HepG2 (cell line): ENCODE measurements around the gene PNMA8C. TPM values are rescaled to one million over a fixed set of nuclear protein-coding genes. Genes with fewer than 3 reads are reported as not detected.

Experiments
- CTCF ChIP-seq: sonication (generic); formaldehyde crosslinking; IDR thresholded peaks from 2 replicates; pipeline ENCODE4 v1.5.0; 2020; ENCODE audit warnings: mild to moderate bottlenecking, missing genetic modification reagents, moderate library complexity
- ELF1 ChIP-seq: sonication (generic); formaldehyde crosslinking; IDR thresholded peaks from 2 replicates; pipeline ENCODE4 v1.4.0; 2020; ENCODE audit warnings: missing genetic modification reagents
- FOXK1 ChIP-seq: sonication (generic); formaldehyde crosslinking; IDR thresholded peaks from 2 replicates; pipeline ENCODE4 v1.4.0; 2020; ENCODE audit warnings: low read depth, missing genetic modification reagents, borderline replicate concordance
- HDAC6 ChIP-seq: fragments of 200-600 bp; sonication (generic); IDR thresholded peaks from 2 replicates; pipeline ENCODE4 v1.7.0; 2017; ENCODE audit warnings: mild to moderate bottlenecking, antibody characterized with exemption, low read length, low read depth
- NFE2L2 ChIP-seq: fragments of 150-350 bp; IDR thresholded peaks from 2 replicates; pipeline ENCODE4 v1.6.1; 2014; ENCODE audit warnings: low read length
- NR2F1 ChIP-seq, 2 experiments: fragments of 450-650 bp in 1 of 2; formaldehyde crosslinking in 1 of 2; IDR thresholded peaks; 2 replicates each; pipeline versions ENCODE4 v1.5.0 to v1.6.1; 2016 to 2020; ENCODE audit warnings: mild to moderate bottlenecking in 1 of 2, missing compliant biosample characterization in 1 of 2, missing genetic modification reagents in 1 of 2, moderate library complexity in 1 of 2
- RAD21 ChIP-seq: fragments of 450-650 bp; formaldehyde crosslinking; IDR thresholded peaks from 2 replicates; pipeline ENCODE4 v1.5.0; 2020; ENCODE audit warnings: mild to moderate bottlenecking
- SALL1 ChIP-seq: sonication (generic); formaldehyde crosslinking; IDR thresholded peaks from 2 replicates; pipeline ENCODE4 v1.8.0; 2022; ENCODE audit warnings: mild to moderate bottlenecking, missing genetic modification reagents
- SNAI1 ChIP-seq: sonication (generic); formaldehyde crosslinking; IDR thresholded peaks from 2 replicates; pipeline ENCODE4 v1.5.0; 2020; ENCODE audit warnings: mild to moderate bottlenecking, missing genetic modification reagents, borderline replicate concordance
- TEF ChIP-seq: sonication (generic); formaldehyde crosslinking; IDR thresholded peaks from 2 replicates; pipeline ENCODE4 v1.5.0; 2020; ENCODE audit warnings: missing genetic modification reagents
- ZBTB2 ChIP-seq: sonication (generic); formaldehyde crosslinking; IDR thresholded peaks from 2 replicates; pipeline ENCODE4 v1.8.0; 2022; ENCODE audit warnings: low read depth, missing genetic modification reagents
- ZBTB46 ChIP-seq: sonication (generic); formaldehyde crosslinking; IDR thresholded peaks from 2 replicates; pipeline ENCODE4 v1.4.0; 2020; ENCODE audit warnings: mild to moderate bottlenecking, missing genetic modification reagents, borderline replicate concordance
- ZFP62 ChIP-seq: sonication (generic); formaldehyde crosslinking; IDR thresholded peaks from 2 replicates; pipeline ENCODE4 v1.4.0; 2020; ENCODE audit warnings: missing genetic modification reagents
- ZNF136 ChIP-seq: sonication (generic); formaldehyde crosslinking; IDR thresholded peaks from 2 replicates; pipeline ENCODE4 v1.8.1; 2022; ENCODE audit warnings: low read depth, mild to moderate bottlenecking, moderate library complexity, missing genetic modification reagents
- ZNF180 ChIP-seq: sonication (generic); formaldehyde crosslinking; IDR thresholded peaks from 2 replicates; pipeline ENCODE4 v1.4.0; 2020; ENCODE audit warnings: low read depth, missing genetic modification reagents, borderline replicate concordance
- ZNF207 ChIP-seq: fragments of 450-650 bp; IDR thresholded peaks from 2 replicates; pipeline ENCODE4 v1.6.1; 2016; ENCODE audit warnings: antibody characterized with exemption, borderline replicate concordance
- ZNF280D ChIP-seq: sonication (generic); formaldehyde crosslinking; IDR thresholded peaks from 2 replicates; pipeline ENCODE4 v1.5.1; 2020; ENCODE audit warnings: mild to moderate bottlenecking, missing genetic modification reagents
- ZNF329 ChIP-seq: sonication (generic); formaldehyde crosslinking; IDR thresholded peaks from 2 replicates; pipeline ENCODE4 v1.9.0; 2021; ENCODE audit warnings: low read depth, mild to moderate bottlenecking, missing genetic modification reagents
- ZNF44 ChIP-seq: sonication (generic); formaldehyde crosslinking; IDR thresholded peaks from 2 replicates; pipeline ENCODE4 v1.5.1; 2020; ENCODE audit warnings: mild to moderate bottlenecking, missing genetic modification reagents
- ZNF557 ChIP-seq: sonication (generic); formaldehyde crosslinking; IDR thresholded peaks from 2 replicates; pipeline ENCODE4 v1.4.0; 2020; ENCODE audit warnings: missing genetic modification reagents
- ZSCAN12 ChIP-seq: sonication (generic); formaldehyde crosslinking; IDR thresholded peaks from 2 replicates; pipeline ENCODE4 v1.9.0; 2021; ENCODE audit warnings: mild to moderate bottlenecking, missing genetic modification reagents
- polyA plus RNA-seq, 8 experiments: library from polyadenylated mRNA; depleted of rRNA in 3 of 8; stranded (reverse) in 7 of 8; unstranded in 1 of 8; fragments of >200 nt; fragmentation: Illumina TruSeq in 4 of 8; extraction: Trizol in 4 of 8; gene quantifications; 2 replicates each; pipeline versions ENCODE4 v1.2.1 to v1.2.3, GENCODE V29; 2011 to 2016; ENCODE audit warnings: low read depth in 4 of 8, missing spikeins in 1 of 8, mixed read lengths in 1 of 8; ENCODE audit not compliant: insufficient read depth in 1 of 8
- total RNA-seq, 5 experiments: library from RNA; depleted of rRNA; stranded (reverse); fragments of >200 nt; fragmentation: Illumina TruSeq; extraction: Trizol; gene quantifications; 2 replicates each; pipeline ENCODE4 v1.2.3, GENCODE V29; 2016; ENCODE audit warnings: low read depth in 1 of 5

PNMA8C gene
- total and polyA plus RNA-seq, 2 of the 13 experiments (the other 11 are each of a cell fraction or from before 2014, with no cell fraction given) = not detected

GRCh38 chr19:46404055-46404752 is 24.5 kb downstream of the PNMA8C start (continued):
- TF ChIP-seq ZBTB2 (CRISPR knock-in tag) (no peak), ZBTB46 (CRISPR knock-in tag) (0 out of 2 replicates have a peak, but pooled peaks have one; percentile 34), TEF (CRISPR knock-in tag) (no peak), HDAC6 (no peak), ZNF557 (CRISPR knock-in tag) (0 out of 2 replicates have a peak, but pooled peaks have one; percentile 26), ZSCAN12 (CRISPR knock-in tag) (no peak), SALL1 (CRISPR knock-in tag) (peak; percentile 10; the same call in 1 of the 2 replicates), SNAI1 (CRISPR knock-in tag) (no peak), ZNF180 (CRISPR knock-in tag) (no peak), ELF1 (CRISPR knock-in tag) (peak; percentile 67; the same call in 1 of the 2 replicates), ZNF280D (CRISPR knock-in tag) (peak; percentile 78), NFE2L2 (no peak), ZFP62 (CRISPR knock-in tag) (no peak), ZNF329 (CRISPR knock-in tag) (peak; percentile 70; the same call in 1 of the 2 replicates), ZNF207 (no peak), CTCF (CRISPR knock-in tag) (peak; percentile 74), ZNF136 (no peak), NR2F1 (CRISPR knock-in tag; IDR thresholded peaks at IDR 0.05) (no peak), ZNF44 (CRISPR knock-in tag) (0 out of 2 replicates have a peak, but pooled peaks have one; percentile 87), RAD21 (CRISPR knock-in tag) (peak; percentile 20; the same call in 1 of the 2 replicates), FOXK1 (no peak)
